Colon (tissue), 2 donors: Measurements from ENCODE around the gene KRTAP26-1.

Experiments used
- FAIRE-seq: peaks from 2 replicates; lab custom pipeline; 2012; peaks lifted over from hg19 to GRCh38; lab: Jason Lieb, UNC
- donor health status: control.
- donor health status: control.

The KRTAP26-1 gene

DNA sequence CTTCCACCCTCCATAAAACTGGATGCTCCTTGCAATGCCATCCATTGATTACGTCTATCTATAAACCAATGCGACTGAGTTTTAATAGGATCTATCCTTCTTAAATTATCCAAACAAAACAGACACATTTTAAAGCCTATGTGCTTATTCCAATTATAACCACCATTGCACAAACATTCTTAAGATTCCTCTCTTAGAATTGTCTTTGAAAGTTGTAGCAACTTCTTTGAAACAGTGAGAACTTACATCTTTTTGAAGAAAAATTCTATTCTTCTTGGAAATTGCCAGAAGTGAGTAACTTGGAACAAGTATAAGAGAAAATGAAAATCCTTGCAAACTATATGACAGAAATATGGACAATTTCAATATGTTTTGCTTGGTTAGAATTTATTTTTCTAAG, at the start of gene KRTAP26-1:
TSS of gene KRTAP26-1 (minus strand) at position 101 of the 400 bp plus-strand sequence. CDS start 280 bp downstream, outside the sequence.
- FAIRE-seq: no peak

DNA sequence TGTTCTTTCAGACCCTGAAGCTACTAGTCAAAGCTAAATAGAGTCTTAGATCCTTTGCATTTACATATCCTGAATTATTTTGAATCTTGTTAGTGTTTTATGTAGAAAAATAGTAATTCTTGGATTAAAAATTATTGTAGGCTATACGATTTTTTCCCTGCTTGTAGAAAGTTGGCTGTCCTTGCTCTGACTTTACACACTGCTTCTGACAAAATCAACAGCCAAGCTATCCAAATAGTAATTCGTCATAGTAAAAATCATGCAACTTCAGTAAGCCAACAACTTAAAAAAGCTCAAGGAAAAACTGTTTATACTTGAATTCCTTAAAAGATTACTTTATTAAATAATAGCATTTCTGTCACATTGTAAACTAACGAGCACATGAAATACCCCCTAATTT, 35.8 kb upstream of the KRTAP26-1 start:
- FAIRE-seq: no peak

DNA sequence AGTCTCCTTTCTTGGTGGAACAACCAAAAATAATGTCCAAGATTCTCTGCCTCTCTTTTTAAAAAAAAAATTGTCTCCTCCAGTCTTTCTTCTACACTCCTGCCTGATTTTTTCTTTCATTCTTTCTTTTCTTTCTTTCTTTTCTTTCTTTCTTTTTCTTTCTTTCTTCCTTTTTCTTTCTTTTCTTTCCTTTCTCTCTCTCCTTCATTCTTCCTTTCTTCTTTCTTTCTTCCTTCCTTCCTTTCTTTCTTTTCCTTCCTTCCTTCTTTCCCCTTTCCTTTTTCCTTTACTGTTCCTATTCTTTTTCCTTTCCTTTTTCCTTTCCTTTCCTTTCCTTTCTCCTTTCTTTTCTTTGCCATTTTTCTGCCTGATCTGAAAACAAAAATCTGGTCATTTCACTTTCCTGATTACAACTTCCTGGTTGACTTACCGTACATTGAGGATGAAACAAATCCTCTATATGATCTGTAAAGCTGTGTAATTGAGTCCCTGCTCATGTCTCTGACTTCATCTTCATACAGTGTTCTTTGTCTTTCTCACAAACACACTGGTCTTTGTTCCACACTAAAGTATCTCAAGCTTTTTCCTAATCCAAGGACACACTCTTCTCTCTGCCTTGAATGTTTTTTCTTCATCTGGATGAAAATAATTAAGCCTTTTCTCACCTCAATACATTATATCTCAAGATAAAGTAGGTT, 34.3 kb upstream of the KRTAP26-1 start:
- no peak for FAIRE-seq

DNA sequence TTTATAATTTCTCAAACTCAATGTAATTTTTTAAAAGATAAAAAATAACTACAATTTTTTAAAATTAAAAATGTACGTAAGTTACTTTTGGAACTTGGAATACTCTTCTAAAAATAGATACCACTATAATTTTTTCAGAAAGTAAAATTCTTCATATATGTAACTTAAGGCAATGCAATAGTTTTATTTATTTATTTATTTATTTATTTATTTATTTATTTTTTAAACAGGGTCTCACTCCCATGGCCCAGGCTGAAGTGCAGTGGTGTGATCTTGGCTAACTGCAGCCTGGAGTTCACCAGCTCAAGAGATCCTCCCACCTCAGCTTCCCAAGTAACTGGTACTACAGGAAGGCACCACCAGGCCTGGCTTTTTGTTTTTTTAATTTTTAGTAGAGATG, 31.4 kb upstream of the KRTAP26-1 start:
- FAIRE-seq: no peak

DNA sequence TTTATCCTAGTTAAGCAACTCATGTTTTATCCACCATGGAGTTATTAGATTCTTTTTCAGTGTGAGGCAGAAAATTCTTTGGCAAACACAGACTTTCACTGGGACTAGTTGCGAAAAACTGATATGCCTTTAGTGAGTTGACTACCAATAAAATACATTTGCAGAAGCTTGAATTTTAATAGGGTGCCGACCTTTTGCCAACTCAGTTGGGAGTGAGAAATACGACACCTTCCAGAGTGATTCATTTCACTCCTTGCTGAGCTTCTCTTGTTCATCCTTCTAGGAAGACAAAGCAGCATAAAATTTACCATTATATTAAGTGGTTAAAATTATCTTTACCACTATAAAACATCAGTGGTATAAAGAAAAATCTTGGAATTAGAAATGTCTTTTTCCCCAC, 29.5 kb upstream of the KRTAP26-1 start:
- FAIRE-seq: no peak

DNA sequence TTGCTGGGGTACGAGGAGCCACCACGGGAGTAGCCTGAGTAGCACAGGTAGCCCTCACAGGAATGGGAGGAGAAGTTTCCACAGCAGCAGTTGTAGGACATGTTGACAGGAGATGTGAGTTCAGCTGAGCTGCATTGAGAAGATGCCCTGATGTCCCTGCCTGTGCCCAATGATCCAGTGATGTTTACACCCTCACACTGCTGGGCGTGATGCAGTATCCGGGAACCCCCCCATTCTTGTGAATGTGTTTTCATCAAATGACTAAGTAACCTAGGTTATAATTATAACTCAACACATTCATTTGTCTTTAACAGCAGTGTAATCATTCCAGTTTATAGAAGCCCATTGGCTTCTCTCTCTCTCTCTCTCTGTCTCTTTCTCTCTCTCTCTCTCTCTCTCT, 28.4 kb upstream of the KRTAP26-1 start, which contains the start of gene KRTAP23-1:
TSS of gene KRTAP23-1 (minus strand) at position 101 of the 400 bp plus-strand sequence. CDS start at position 101, 0 bp downstream.
- FAIRE-seq: no peak

DNA sequence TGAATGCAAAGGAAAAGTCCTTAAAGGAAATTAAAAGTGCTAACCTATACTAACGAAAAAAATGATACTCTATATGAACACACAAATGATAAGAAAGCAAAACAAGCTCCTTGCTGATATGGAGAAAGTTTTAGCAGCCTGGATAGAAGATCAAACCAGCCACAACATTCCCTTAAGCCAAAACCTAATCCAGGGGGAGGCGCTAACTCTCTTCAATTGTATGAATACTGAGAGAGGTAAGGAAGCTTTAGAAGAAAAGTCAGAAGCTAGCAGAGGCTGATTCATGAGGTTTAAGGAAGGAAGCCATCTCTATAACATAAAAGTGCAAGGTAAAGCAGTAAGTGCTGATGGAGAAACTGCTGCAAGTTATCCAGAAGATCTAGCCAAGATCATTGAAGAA, 24.9 kb upstream of the KRTAP26-1 start:
- FAIRE-seq: no peak

GRCh38 chr21:30340714-30341573, 20.8 kb upstream of the KRTAP26-1 start:
- no peak for FAIRE-seq

DNA sequence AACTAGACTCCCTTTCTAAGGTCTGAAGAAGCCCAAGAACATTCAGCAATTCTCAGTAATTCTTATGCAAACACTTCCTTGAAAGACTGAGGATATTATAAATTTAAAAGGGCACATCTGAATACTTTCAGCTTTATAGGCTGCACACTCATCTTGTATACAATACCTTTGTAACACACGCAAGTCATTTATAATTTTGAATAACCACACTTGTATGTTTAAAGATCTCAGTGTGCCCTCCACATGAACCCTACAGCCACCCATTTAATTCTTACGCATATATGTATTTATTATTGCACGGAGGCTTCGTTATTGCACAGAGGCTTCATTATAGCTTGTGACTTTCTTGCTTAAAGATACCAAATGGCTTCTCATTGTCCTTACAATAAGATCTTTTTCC, 18.6 kb upstream of the KRTAP26-1 start:
- no peak for FAIRE-seq

GRCh38 chr21:30337772-30338171, 17.7 kb upstream of the KRTAP26-1 start:
- FAIRE-seq: no peak

GRCh38 chr21:30337276-30337744, 17.2 kb upstream of the KRTAP26-1 start, which contains the start of gene KRTAP27-1:
KRTAP27-1 (minus strand) TSS chr21:30337694; CDS start chr21:30337668, 26 bp downstream.
- no peak for FAIRE-seq

DNA sequence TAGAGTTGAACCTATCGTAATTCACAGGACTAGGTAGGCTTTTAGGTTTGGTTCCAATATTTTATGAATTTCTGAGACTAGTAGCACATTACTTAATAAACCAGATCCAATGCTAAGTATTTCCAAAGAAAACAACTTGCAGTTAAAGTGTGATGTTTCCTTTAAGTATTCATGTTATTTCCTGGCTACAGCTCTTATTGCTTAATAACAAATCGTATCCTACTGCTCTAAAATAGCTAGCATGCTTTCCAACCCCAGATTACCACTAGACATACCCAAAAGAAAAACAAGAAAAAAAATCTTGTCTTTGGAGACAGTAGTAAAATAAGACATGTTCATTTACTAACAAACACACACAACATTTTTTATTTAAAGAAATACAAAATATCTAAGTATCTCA, 16.5 kb upstream of the KRTAP26-1 start:
- no peak for FAIRE-seq

GRCh38 chr21:30333736-30334135, 13.6 kb upstream of the KRTAP26-1 start:
- FAIRE-seq: no peak

- no peak for FAIRE-seq
Observed at GRCh38 chr21:30332681-30333080, 12.6 kb upstream of the KRTAP26-1 start.

- FAIRE-seq: no peak
Observed at GRCh38 chr21:30329203-30329875, 9.2 kb upstream of the KRTAP26-1 start.

- no peak for FAIRE-seq
Observed at GRCh38 chr21:30326390-30326789, 6.3 kb upstream of the KRTAP26-1 start.

GRCh38 chr21:30315701-30316100, 4.4 kb downstream of the KRTAP26-1 start:
- no peak for FAIRE-seq

- no peak for FAIRE-seq
Observed at GRCh38 chr21:30306884-30307283, 13.2 kb downstream of the KRTAP26-1 start.

GRCh38 chr21:30305136-30305535, 15.0 kb downstream of the KRTAP26-1 start:
- no peak for FAIRE-seq

DNA sequence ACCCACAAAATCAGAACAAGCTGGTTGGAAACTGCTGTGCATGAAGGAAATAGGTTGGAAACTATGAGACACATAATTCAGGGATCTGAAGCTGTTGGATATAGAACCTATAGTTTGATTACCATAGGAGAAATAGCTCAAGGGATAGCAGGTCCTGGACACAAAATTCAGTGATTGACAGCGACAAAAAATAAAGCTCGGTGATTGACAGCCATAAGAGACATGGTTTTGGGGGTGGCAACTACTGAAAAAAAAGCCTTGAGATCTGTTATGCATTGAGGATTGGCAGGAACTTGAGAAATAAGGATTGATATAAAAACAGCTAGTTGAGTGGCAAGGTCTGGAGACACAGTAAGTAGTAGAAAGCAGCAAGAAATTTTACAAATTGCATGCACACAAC, 30.9 kb downstream of the KRTAP26-1 start, which contains the start of gene KRTAP25-1:
TSS of gene KRTAP25-1 (minus strand) at position 300 of the 400 bp plus-strand sequence. CDS start at position 276, 24 bp downstream.
- FAIRE-seq: no peak

GRCh38 chr21:30282850-30283249, 37.3 kb downstream of the KRTAP26-1 start, which contains the start of gene KRTAP24-1:
KRTAP24-1 (minus strand) TSS chr21:30282950; CDS start chr21:30282932, 18 bp downstream.
- FAIRE-seq: no peak

- FAIRE-seq: no peak
Observed at GRCh38 chr21:30271611-30272010, 48.5 kb downstream of the KRTAP26-1 start.
